ENCODE measurements around the gene ASIC2. TPM values are rescaled to one million over a fixed set of nuclear protein-coding genes. Genes with fewer than 3 reads are reported as not detected.

The ASIC2 gene
- total RNA-seq, 1 experiment from 2014 or later: 0.09 TPM

DNA sequence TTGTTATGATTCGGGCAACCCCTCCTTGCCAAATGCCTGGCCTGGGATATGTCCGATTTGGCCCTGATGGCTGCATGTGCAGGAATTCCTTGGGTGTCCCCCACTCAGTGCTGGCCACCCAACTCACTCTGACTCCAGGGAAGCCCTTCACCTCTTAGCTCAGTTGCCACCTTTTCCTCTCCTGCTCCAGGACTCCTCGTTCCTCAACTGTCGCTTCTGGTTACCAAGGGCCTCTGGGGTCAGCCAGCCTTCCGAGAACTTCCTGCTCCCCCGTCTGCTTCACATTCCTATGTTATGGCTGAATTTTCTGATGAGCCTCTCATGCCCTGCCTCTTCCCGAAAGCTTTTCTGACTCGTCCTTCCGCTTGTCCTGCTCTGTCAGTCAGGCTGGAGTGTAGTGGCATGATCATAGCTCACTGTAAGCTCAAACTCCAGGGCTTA, 237.9 kb downstream of the ASIC2 start:
- no peak overlapping the region for H3K4me3 ChIP-seq
- no peak overlapping the region for H3K27ac ChIP-seq
- H3K36me3 ChIP-seq (ENCODE audit: low read depth): no peaks in the 10 kb centered on the region
- no peaks in the 10 kb centered on the region for H3K9me2 ChIP-seq (ENCODE audit: insufficient read depth)
- H4K20me1 ChIP-seq (ENCODE audit: insufficient read depth): no peaks in the 10 kb centered on the region
- TF ChIP-seq EZH2 (IDR thresholded peaks at IDR 0.05; ENCODE audit: low read depth): no peak
- CTCF ChIA-PET: interaction anchor here (0.6 kb wide), 1 partner anchor 850 kb away, joined by 7 read pairs; no protein-coding TSS in a partner anchor
- no peak for DNase-seq
- peaks cover 47% of the 10 kb centered on the region for H3K27me3 ChIP-seq (ENCODE audit: insufficient read depth, low read depth)
- H3K4me1 ChIP-seq (replicated peaks; ENCODE audit: insufficient read depth): no peaks in the 10 kb centered on the region
- no peak overlapping the region for H3K4me2 ChIP-seq
- BruUV-seq (replicated peaks): no TSS peak
- no peaks in the 10 kb centered on the region for H3K9me3 ChIP-seq (ENCODE audit: insufficient read depth, low read depth)
- POLR2A ChIA-PET (ENCODE audit: unreplicated experiment): no interaction called here
- no peaks in the 10 kb centered on the region for H3K79me2 ChIP-seq (ENCODE audit: low read depth)
- H2AFZ ChIP-seq: no peak overlapping the region
- H3F3A ChIP-seq (ENCODE audit: insufficient read depth, low read depth): no peaks in the 10 kb centered on the region
- intact Hi-C loops (cut with micrococcal nuclease; ENCODE audit: unreplicated experiment): loop anchor here (10.0 kb wide), 1 partner anchor 240 kb away; the partner anchor contains the start of gene ASIC2

GRCh38 chr17:33054412-33054811, 238.7 kb downstream of the ASIC2 start:
- intact Hi-C loops (cut with micrococcal nuclease; ENCODE audit: unreplicated experiment): loop anchor here (10.0 kb wide), 1 partner anchor 240 kb away; the partner anchor contains the start of gene ASIC2
- DNase-seq: no peak
- H2AFZ ChIP-seq: no peak overlapping the region
- ChIA-PET POLR2A (ENCODE audit: unreplicated experiment) (no interaction called here), CTCF (interaction anchor here (0.6 kb wide), 1 partner anchor 850 kb away, joined by 7 read pairs; no protein-coding TSS in a partner anchor)
- no peaks in the 10 kb centered on the region for H4K20me1 ChIP-seq (ENCODE audit: insufficient read depth)
- no peaks in the 10 kb centered on the region for H3K79me2 ChIP-seq (ENCODE audit: low read depth)
- H3K9me2 ChIP-seq (ENCODE audit: insufficient read depth): no peaks in the 10 kb centered on the region
- peaks cover 47% of the 10 kb centered on the region for H3K27me3 ChIP-seq (ENCODE audit: insufficient read depth, low read depth)
- H3K9me3 ChIP-seq (ENCODE audit: insufficient read depth, low read depth): no peaks in the 10 kb centered on the region
- BruUV-seq (replicated peaks): no TSS peak
- no peaks in the 10 kb centered on the region for H3K4me1 ChIP-seq (replicated peaks; ENCODE audit: insufficient read depth)
- TF ChIP-seq CTCF (conservative IDR thresholded peaks at IDR 0.05) (no peak), EZH2 (IDR thresholded peaks at IDR 0.05; ENCODE audit: low read depth) (no peak)
- no peak overlapping the region for H3K4me3 ChIP-seq
- H3K36me3 ChIP-seq (ENCODE audit: low read depth): no peaks in the 10 kb centered on the region
- no peak overlapping the region for H3K27ac ChIP-seq
- no peaks in the 10 kb centered on the region for H3F3A ChIP-seq (ENCODE audit: insufficient read depth, low read depth)
- H3K4me2 ChIP-seq: no peak overlapping the region

DNA sequence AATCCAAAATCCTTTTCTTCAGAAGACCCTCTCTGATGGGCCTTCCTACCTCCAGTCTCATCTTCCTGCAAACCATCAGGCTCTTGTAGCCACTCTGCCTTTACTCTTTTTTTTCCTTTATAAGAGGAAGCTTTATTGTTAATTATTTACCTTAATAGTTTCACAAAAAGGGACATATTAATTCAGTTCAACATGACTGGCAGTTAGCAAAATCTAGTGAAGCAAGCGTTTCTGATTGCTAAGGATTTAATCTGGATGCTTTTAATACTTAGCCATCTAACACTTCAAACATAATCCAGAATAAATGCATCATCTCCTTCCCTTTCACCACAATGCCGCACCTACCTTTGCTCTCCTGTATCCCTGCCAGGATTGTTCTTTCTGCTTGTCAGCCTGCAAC, 239.4 kb downstream of the ASIC2 start:
- H3K4me2 ChIP-seq: no peak overlapping the region
- no peak for DNase-seq
- TF ChIP-seq EZH2 (IDR thresholded peaks at IDR 0.05; ENCODE audit: low read depth): no peak
- TF ChIP-seq CTCF (conservative IDR thresholded peaks at IDR 0.05): no peak
- no peak overlapping the region for H3K4me3 ChIP-seq
- H3K27ac ChIP-seq: no peak overlapping the region
- no peaks in the 10 kb centered on the region for H3K4me1 ChIP-seq (replicated peaks; ENCODE audit: insufficient read depth)
- CTCF ChIA-PET: no interaction called here
- no peaks in the 10 kb centered on the region for H3K79me2 ChIP-seq (ENCODE audit: low read depth)
- H2AFZ ChIP-seq: no peak overlapping the region
- H3K36me3 ChIP-seq (ENCODE audit: low read depth): no peaks in the 10 kb centered on the region
- POLR2A ChIA-PET (ENCODE audit: unreplicated experiment): no interaction called here
- no TSS peak for BruUV-seq (replicated peaks)
- intact Hi-C loops (cut with micrococcal nuclease; ENCODE audit: unreplicated experiment): loop anchor here (10.0 kb wide), 1 partner anchor 241 kb away; the partner anchor contains the start of gene ASIC2
- H3K9me2 ChIP-seq (ENCODE audit: insufficient read depth): no peaks in the 10 kb centered on the region
- no peaks in the 10 kb centered on the region for H3F3A ChIP-seq (ENCODE audit: insufficient read depth, low read depth)
- H3K9me3 ChIP-seq (ENCODE audit: insufficient read depth, low read depth): no peaks in the 10 kb centered on the region
- H3K27me3 ChIP-seq (ENCODE audit: insufficient read depth, low read depth): peaks cover 47% of the 10 kb centered on the region
- no peaks in the 10 kb centered on the region for H4K20me1 ChIP-seq (ENCODE audit: insufficient read depth)

DNA sequence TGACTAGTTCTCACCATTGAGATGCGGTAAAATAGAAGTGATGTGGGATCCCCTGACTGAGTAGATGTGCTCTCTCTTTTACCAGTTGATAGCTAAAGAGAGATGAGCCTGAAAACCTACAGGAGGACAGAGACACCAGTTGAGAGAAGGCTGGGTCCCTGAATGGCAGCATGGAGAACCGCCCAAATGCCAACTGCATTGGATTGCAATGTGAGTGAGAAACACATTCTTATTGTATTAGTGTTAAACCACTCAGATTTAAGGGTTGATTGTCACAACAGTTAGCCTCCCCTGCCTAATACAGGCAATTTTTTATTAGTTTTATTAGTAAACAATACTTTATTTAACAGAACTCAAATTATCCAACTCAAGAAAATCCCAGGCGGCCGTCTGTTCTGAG, 240.2 kb downstream of the ASIC2 start:
- peaks cover 47% of the 10 kb centered on the region for H3K27me3 ChIP-seq (ENCODE audit: insufficient read depth, low read depth)
- H3K79me2 ChIP-seq (ENCODE audit: low read depth): no peaks in the 10 kb centered on the region
- POLR2A ChIA-PET (ENCODE audit: unreplicated experiment): interaction anchor here (0.6 kb wide), 1 partner anchor 183 kb away, joined by 5 read pairs; no protein-coding TSS in a partner anchor
- H3K36me3 ChIP-seq (ENCODE audit: low read depth): no peaks in the 10 kb centered on the region
- no TSS peak for BruUV-seq (replicated peaks)
- TF ChIP-seq EZH2 (IDR thresholded peaks at IDR 0.05; ENCODE audit: low read depth): no peak
- TF ChIP-seq CTCF (conservative IDR thresholded peaks at IDR 0.05): no peak
- no peaks in the 10 kb centered on the region for H3K4me1 ChIP-seq (replicated peaks; ENCODE audit: insufficient read depth)
- intact Hi-C loops (cut with micrococcal nuclease; ENCODE audit: unreplicated experiment): loop anchor here (10.0 kb wide), 1 partner anchor 242 kb away; the partner anchor contains the start of gene ASIC2
- no peak overlapping the region for H3K27ac ChIP-seq
- H3K4me2 ChIP-seq: no peak overlapping the region
- no peak for DNase-seq
- no peak overlapping the region for H3K4me3 ChIP-seq
- H4K20me1 ChIP-seq (ENCODE audit: insufficient read depth): no peaks in the 10 kb centered on the region
- no peaks in the 10 kb centered on the region for H3K9me2 ChIP-seq (ENCODE audit: insufficient read depth)
- H3F3A ChIP-seq (ENCODE audit: insufficient read depth, low read depth): no peaks in the 10 kb centered on the region
- H2AFZ ChIP-seq: no peak overlapping the region
- CTCF ChIA-PET: no interaction called here
- H3K9me3 ChIP-seq (ENCODE audit: insufficient read depth, low read depth): no peaks in the 10 kb centered on the region
